Ovary (tissue), 3 donors: ENCODE data around the gene GP9.

Source experiments
- EP300 ChIP-seq: sonication (generic); formaldehyde crosslinking; IDR thresholded peaks from one replicate; pipeline ENCODE4 v1.6.1; 2017; ENCODE audit warnings: antibody characterized with exemption
- TF ChIP-seq, protein P1 (sequence below), 3 donors: fragments of 450-650 bp in 2 of 3; fragments of 200-600 bp in 1 of 3; IDR thresholded peaks; one replicate each; pipeline versions ENCODE4 v1.5.1 to v1.8.0; 2016 to 2022; ENCODE audit warnings: antibody characterized with exemption in 3 of 3, mild to moderate bottlenecking in 1 of 3
- donor health status: DM: no; HTN: no; CAD: no.

DNA sequence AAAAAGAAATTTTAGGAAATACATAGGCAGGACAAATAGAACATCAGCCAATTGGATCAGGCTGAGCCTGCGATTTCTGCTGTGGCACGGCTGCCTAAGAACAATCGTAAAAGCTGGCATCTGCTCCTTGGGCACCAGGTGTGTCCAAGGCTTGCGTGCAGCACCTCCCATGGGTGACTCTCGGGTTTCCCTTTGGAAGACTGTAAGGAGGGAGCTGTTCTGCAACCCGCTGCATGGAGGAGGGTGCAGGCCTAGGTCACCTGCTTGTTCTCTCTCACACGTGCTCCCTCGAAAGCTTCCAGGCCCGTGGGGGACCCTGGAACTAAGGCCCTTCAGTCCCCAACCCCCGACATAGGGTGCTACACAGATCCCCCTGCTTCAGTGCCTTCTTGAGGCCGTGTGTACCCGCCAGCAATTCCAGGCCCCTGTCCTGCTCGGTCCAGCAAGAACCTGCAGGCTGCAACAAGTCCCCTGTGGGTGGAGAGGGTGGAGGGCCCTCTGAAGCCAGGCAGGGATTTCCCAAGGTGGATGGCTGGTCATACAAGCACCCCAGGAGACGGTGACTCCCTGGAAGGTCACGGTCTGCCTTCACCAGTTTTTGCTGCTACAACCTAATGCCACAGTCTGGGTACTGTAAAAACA lies 3.4 kb downstream of the GP9 start:
- TF ChIP-seq, protein P1, sequence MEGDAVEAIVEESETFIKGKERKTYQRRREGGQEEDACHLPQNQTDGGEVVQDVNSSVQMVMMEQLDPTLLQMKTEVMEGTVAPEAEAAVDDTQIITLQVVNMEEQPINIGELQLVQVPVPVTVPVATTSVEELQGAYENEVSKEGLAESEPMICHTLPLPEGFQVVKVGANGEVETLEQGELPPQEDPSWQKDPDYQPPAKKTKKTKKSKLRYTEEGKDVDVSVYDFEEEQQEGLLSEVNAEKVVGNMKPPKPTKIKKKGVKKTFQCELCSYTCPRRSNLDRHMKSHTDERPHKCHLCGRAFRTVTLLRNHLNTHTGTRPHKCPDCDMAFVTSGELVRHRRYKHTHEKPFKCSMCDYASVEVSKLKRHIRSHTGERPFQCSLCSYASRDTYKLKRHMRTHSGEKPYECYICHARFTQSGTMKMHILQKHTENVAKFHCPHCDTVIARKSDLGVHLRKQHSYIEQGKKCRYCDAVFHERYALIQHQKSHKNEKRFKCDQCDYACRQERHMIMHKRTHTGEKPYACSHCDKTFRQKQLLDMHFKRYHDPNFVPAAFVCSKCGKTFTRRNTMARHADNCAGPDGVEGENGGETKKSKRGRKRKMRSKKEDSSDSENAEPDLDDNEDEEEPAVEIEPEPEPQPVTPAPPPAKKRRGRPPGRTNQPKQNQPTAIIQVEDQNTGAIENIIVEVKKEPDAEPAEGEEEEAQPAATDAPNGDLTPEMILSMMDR (IDR thresholded peaks at IDR 0.05), result no peak
- TF ChIP-seq EP300, result no peak
